Renal cortex interstitium (tissue), 11 donors: Measurements from ENCODE around the gene RACGAP1. TPM values are rescaled to one million over a fixed set of nuclear protein-coding genes. Genes with fewer than 3 reads are reported as not detected.
A peak's percentile ranks its signal among the peaks of the same experiment; 100 is the strongest.
"Not testable (repeated sequence)": the region's sequence is repeated elsewhere in the genome, so short reads cannot be mapped to it uniquely, and the experiment has no call there.

Source experiments
- DNase-seq, 11 donors: peaks; one replicate each; pipeline ENCODE4 v3.0.0-alpha.2; 2013; ENCODE audit warnings: low read depth in 9 of 11, low spot score in 4 of 11; ENCODE audit errors: extremely low read depth in 1 of 11
- polyA plus RNA-seq, 3 donors: library from polyadenylated mRNA; unstranded; fragments of 120-200 nt; gene quantifications; one replicate each; pipeline ENCODE4 v1.2.1, GENCODE V29; 2013; ENCODE audit not compliant: insufficient read length in 3 of 3

Gene RACGAP1
- polyA plus RNA-seq, 3 donors: 40.5 to 57.9 (median 56.1) TPM

GRCh38 chr12:50041962-50042361, 16.7 kb upstream of the RACGAP1 start:
- no peak for DNase-seq

- no peak for DNase-seq
Measured at GRCh38 chr12:50041062-50041860, 16.0 kb upstream of the RACGAP1 start.

DNA sequence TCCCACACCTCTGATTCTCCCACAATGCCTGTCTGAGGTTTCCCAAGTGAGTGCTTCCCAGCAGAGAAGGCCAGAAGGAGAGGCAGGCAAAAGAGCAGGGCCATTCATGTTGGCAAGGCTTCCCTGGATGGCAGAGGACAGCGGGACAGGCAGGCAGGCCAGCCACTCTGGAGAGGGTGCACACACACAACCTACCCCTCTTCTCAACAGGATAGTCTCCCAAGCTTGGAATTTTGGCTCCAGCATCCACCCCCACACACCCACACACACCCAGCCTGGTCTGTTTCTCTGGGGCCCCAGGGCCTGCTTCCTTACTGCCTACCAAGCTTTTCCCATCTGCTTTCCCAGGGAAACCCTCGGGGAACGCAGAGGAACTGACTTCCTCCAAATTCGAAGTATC, 15.4 kb upstream of the RACGAP1 start:
- no peak for DNase-seq

- peak in 4 of 11 donors; percentile 59 to 76 (median 64) for DNase-seq
Measured at GRCh38 chr12:50039151-50039835, 14.0 kb upstream of the RACGAP1 start.

GRCh38 chr12:50038336-50038735, 13.0 kb upstream of the RACGAP1 start:
- no peak for DNase-seq

DNA sequence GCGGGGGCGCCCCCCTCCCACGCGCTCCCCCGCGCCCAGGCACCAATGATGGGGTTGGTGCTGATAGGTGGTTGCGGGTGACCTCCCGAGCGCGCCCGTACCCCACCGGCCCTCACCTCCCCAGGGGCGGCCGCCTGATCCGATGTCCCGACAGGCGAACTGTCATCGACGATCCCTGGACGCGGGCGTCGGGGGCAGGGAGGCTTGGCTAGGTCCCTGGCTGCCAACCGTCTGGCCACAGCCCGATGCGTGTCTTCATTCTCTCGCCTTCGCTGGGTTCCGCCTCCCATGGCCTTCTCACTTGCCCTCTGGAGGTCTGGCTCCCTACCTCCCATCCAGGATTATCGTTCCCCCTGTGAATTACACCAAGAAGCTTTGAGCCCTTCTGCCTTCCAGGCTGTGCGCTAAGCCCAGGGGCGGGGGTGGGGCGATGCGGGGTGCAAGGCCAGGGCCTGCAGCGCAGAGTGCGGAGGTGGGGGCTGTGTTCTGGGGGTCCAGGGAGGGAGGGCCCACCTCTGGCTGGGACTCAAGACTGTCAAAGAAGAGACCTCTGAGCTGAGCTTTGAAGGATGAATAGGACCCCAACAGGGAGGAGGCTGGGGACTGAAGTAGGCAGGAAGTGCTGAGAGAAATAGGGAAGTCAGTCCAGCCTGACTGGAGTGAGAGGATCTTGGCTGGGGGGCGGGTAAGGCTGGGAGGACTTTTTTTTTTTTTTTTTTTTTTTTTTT, 7.7 kb upstream of the RACGAP1 start:
- DNase-seq: no peak

DNA sequence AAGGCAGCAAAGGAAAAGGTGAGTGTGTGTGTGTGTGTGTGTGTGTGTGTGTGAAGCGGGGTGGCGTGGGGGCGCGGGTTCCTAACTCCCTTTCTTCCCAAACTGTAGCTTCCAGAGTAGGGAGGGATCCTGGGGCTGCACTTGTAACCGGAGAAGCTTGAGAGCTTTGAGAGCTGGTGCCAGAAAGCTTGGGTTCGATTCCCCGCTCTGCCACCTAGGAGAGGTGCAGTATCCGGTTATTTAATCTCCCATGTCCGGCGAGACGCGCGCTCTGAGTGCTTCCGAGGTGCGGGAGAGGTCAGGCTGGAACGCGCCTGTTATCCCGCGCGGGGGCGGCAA, 7.2 kb upstream of the RACGAP1 start:
- DNase-seq: no peak

GRCh38 chr12:50030449-50030848, 5.2 kb upstream of the RACGAP1 start:
- not testable (repeated sequence) for DNase-seq

GRCh38 chr12:50026691-50027090, 1.4 kb upstream of the RACGAP1 start:
- no peak for DNase-seq

- no peak for DNase-seq
Measured at GRCh38 chr12:50024805-50025186, 498 bp downstream of the RACGAP1 start.

DNA sequence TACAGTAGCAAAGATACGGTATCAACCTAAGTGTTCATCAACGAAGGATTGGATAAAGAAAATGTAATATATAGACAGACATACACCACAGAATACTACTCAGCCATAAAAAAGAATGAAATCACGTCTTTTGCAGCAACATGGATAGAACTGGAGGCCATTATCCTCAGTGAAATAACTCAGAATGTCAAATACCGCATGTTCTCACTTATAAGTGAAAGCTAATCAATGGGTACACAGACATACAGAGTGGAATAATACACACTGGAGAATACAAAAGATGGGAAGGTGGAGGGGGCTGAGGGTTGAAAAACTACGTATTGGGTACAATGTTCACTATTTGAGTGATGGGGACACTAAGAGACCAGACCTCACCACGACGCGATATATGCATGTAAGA, 1.1 kb downstream of the RACGAP1 start:
- no peak for DNase-seq

- no peak for DNase-seq
Measured at GRCh38 chr12:50022903-50023302, 2.4 kb downstream of the RACGAP1 start.

DNA sequence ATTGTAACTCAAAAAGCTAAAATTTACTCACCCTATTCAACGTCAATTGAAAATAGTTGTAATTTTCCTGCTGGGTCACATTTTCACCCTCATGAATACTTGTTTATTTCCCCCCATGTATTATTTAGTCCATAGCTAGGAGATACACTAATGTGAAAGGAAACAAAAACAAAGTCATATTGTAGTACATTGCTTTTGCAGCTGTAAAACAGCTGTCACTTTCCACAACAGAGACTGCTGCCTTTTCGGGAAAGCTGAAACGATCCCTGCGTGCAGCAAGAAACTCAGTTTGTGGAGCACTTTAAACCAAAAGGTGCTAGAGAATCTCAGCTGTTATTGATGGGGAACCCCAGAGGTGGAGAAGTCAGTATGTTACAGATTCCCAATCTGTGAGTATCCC, 4.3 kb downstream of the RACGAP1 start:
- DNase-seq: peak in 1 of 11 donors; percentile 46

GRCh38 chr12:50019524-50019923, 5.8 kb downstream of the RACGAP1 start:
- no peak for DNase-seq

DNA sequence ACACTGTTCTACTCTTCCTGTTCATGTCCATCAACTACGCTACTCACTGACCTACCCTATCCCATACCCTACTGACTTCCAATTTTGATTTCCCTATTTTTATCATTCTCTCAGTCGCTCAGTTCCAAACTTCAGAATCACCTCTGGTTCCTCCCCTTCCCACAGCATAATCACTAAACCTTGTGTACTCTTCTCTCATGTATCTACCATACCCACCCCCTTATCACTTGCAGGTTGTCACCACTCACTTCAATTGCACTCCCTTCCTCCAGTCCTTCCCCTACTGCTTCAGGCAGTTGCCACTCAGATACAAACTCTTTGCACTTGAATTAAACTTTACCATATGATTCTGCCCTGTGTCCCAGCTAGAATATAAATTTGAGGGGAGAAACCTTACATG, 6.3 kb downstream of the RACGAP1 start:
- no peak for DNase-seq

DNA sequence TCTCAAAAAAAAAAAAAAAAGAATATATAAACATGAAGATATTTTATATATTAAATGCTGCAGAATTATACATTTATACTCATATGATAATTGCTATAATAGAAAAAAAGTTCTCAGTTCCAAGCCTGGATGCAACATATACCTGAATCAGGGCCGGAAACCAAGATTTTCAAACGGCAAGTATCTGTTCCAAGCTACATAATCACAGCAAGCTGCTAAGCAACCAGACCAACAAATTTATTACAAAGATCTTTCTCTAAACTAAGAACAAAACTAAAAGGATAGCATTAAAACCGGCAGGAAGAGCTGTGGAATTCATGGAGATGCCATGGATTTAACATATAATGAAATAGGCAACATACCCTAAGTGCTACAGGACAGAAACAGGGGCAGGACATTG, 7.1 kb downstream of the RACGAP1 start:
- DNase-seq: no peak

GRCh38 chr12:50017641-50018040, 7.7 kb downstream of the RACGAP1 start:
- no peak for DNase-seq

- DNase-seq: peak in 2 of 11 donors; percentile 62 to 63
Measured at GRCh38 chr12:50016501-50017475, 8.5 kb downstream of the RACGAP1 start.

GRCh38 chr12:50014342-50014741, 11.0 kb downstream of the RACGAP1 start:
- no peak for DNase-seq
